Bronchus fibroblast of lung (primary cell): ENCODE data around the gene ARF5. TPM values are rescaled to one million over a fixed set of nuclear protein-coding genes. Genes with fewer than 3 reads are reported as not detected.

Experiments
- total RNA-seq: library from RNA; depleted of rRNA; stranded (reverse); fragments of >200 nt; gene quantifications from 2 replicates; pipeline ENCODE4 v1.2.3, GENCODE V29; 2015

Gene ARF5
- total RNA-seq, result 222 and 239 TPM in 2 replicates

DNA sequence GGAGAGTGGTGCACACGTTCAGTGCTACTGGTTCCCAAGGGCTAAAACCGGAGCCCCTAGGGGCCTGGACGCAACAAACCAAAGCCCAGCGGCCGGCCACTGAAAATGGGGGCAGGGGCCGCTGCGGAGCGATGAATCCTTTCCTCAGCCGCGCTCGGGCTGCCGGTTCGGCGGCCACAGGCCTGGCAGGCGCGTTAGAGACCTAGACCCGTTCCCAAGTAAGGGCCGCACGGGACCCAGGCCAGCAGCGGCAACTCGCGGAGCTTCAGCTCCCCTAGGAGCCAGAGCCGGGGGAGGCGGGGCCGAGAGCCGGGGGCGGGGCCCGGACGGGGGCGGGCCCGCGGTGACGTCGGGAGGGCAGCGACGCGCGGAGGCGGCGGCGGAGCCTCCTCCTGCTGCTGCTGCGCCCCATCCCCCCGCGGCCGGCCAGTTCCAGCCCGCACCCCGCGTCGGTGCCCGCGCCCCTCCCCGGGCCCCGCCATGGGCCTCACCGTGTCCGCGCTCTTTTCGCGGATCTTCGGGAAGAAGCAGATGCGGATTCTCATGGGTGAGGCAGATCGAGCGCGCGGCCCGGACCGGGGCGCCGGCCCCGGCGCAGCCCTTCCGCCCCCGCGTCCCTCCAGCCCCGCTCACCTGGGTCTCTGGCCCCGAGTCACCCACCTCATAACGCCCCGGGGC, at the start of gene ARF5:
Gene ARF5 (plus strand): TSS at position 393 of the 678 bp plus-strand sequence. CDS start 88 bp downstream, at position 481.

DNA sequence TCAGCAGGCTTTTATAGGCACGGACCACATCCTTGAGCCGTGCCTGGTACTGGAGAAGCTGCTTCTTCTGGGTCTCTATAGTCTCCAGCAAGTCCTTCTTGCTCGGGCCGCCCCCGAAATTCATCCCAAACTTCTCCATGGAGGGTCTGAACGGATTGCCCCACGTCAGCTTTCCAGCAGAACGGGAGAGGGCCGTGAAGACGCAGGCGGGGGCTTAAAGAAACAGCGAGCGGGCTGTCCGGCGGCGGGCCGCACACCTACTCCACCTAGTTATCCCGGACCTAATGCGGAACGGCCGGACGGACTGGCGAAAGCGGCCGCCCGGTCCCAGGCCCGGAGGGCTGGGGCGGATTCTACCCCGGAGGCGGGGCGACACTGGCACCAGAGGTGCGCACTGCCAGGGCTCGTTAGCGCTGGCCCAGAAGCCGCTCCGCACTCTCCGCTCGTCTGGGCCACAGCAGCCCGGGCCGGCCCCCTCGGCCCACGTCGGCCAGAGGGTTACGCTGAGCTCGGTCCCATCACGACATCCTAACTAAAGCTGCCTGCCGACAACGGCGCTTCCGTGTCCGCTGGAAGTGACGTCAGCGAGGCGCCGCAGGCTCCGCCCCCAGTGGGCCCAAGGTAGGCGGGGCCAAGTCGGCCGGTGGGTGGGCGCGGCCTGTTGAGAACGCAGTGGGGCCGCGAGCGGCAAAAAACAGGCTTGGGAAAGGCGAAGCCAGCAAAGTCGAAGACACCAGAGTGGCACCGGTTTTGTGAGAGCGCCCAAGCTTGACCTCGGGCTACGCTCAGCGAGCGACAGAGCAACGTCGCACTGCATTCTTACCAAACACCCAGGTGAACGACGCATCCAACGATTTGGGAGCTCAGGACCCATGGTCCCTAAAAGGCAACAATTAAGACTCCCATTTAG, 2.9 kb upstream of the ARF5 start, which contains the start of gene GCC1:
Gene GCC1 (minus strand): TSS at position 553 of the 910 bp plus-strand sequence. CDS start 414 bp downstream, at position 139.

DNA sequence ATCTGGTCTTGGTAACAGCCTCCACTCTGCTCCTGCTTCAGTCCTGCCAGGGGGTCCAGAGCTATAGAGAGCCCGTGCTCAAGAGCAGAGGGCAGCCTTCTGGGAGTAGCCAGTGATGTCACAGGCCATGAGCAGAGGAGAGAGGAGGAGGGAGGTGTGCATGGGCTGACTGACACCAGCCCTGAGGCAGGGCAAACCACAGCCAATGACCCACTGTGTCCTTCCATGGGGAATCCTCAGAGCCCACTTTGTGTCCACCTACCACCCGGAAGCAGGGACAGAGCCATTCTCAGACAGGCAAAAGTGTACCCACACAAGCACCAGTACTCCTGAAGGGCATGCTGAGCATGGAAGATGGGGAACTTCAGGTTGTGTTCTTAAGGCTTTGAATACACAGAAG, 29.8 kb downstream of the ARF5 start, which contains the start of gene PAX4:
Gene PAX4 (minus strand): TSS at position 101 of the 400 bp plus-strand sequence. CDS start 2,214 bp downstream, outside the sequence.

Other genes with a start within 250 kb of the ARF5 start
- 8.5 and 9.4 TPM in 2 replicates for gene ZNF800, start 195.7 kb upstream of the ARF5 start, total RNA-seq
- gene GCC1, start 2.8 kb upstream of the ARF5 start, total RNA-seq, result 14.4 and 15.1 TPM in 2 replicates
- gene FSCN3, start 5.3 kb downstream of the ARF5 start, total RNA-seq, result 0.34 and 1.8 TPM in 2 replicates
- not detected in 2 replicates for gene PAX4, start 29.7 kb downstream of the ARF5 start, total RNA-seq
- gene SND1, start 63.8 kb downstream of the ARF5 start, total RNA-seq, result 158 and 173 TPM in 2 replicates